Stimulated activated CD4-positive, alpha-beta T cell treated with anti-CD3 and anti-CD28 coated beads, Interleukin-15, amount 100 ng/mL, for 48 hours (primary cell): ENCODE results near the gene PEX26.
"Not testable (repeated sequence)": the region's sequence is repeated elsewhere in the genome, so short reads cannot be mapped to it uniquely, and the experiment has no call there.

Experiments
- DNase-seq, 2 donors: peaks; one replicate each; pipeline ENCODE4 v3.0.0-alpha.2; 2020; ENCODE audit warnings: low read depth in 2 of 2

Gene PEX26

DNA sequence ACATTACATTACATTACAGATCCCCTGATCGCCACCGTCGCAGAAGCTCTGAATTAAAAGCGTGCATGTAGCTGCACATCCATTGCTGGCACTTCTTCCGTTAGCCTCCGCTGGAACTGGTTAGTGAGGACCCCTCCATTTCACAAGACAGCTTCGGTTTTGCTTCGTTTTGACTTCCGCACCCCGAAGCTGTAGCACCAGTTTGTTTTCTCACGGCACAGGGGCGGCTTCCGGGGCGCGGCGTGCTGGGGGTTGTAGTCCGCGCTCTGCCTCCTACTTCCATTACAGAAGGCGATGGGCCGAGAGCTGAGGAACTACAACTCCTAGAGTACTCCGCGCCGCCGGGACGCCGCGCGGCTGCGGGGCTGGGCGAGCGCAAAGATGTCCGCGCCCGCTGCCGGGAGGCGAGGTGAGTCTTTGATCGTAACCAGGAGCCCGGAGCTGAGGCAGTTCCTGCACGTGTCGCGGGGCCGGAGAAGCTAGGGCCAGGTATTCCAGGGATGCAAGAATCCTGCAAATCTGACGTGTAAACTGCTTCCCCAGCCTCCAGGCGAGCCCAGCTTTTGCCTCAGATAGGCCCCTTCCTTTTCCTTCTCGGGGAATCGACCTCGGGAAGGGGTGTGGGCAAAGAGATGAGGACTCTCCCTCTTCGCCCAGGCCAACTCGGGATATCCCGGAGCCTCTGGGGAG is at the start of gene PEX26:
PEX26 (plus strand) TSS at position 352 of the 690 bp plus-strand sequence. CDS start 387 bp downstream, outside the sequence.
- peak; percentile 92 for DNase-seq

DNA sequence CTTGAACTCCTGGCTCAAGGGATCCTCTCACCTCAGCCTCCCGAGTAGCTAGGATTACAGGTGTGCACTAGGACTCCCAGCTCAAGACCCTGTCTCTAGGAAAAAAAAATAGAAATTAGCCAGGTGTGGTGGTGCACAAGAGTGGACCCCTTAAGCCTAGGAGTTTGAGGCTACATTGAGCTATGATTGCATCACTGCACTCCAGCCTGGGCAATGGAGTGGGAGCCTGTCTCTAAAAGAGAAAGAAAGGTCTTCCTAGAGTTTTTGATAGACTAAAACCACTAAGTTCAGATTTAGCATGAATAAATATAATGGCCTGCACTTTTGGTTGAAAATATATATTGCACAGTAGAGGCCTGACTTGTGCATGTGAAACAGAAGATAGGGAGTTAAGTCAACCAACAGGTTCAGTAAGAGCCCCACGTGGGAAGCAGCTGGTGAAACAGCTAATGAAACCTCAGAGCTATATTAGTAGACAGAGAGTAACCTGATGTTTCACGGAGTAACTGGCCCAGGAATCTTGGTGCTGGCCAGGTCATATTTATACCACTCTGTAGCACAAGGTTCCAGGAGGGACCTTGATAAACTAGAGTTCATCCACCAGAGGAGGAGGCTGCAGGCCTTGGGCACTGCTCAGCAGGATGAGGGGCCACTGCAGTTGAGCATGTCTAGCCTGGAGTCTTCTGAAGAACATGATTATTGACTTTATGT is 48.8 kb upstream of the PEX26 start:
- DNase-seq, result no peak

- no peak for DNase-seq
These were observed 48.0 kb upstream of the PEX26 start for GRCh38 chr22:18029686-18030267.

DNA sequence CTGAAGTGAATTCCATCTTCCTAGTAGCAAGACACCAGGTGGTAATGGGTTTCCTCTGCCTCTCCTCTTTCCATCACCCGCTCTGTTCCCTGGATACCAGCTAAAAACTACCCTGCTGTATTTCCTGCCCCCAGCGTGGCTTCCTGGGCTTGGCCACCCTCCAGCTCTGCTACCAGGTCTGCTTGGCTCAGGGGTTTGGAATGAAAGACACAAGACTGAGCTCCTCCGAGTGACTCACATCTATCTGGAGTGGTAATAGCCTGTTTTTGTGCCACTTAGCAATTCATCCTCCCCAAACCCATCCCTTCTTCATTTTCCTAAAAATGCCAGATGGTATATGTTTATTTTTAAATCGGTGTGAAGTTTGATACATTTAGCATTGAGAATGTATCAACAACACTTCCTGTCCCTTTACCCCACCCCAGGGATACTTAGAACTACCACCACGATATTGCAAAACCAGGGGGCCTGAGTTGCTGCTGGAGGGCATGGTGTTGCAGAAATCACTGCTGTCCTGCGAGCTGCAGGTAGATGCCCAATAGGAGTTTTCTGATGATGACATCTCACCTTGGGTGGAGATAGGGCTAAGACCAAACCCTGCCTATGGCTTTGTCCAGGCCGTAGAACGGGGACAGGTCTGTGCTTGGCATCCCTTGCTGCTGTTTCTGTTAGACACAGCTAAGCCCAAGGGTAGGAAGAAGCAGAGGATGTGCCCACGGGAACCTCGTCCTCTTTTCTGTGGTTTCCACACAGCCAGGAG is 45.9 kb upstream of the PEX26 start:
- DNase-seq, result no peak

- no peak for DNase-seq
These were observed 45.2 kb upstream of the PEX26 start for GRCh38 chr22:18032455-18033101.

GRCh38 chr22:18033204-18033998 is 44.4 kb upstream of the PEX26 start:
- DNase-seq, result no peak

DNA sequence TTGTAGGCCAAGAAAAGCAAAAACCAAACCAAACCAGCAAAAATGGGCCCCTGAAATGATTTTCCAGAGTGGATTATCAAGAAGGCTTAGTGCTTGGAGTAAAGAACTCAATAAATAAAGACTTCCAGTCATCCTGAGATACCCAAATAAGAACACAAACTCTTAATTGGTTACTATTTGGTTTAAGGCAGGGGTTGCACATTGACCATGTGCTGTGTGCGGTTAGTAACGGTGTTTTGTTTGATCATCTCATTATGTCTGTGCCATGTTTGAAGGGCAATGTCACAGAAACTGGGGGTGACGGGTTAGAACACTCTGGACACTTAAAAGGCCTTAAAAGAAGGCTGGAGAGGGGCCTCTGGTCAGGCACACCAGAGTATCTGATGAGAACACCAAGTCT is 43.7 kb upstream of the PEX26 start:
- no peak for DNase-seq

GRCh38 chr22:18035751-18036150 is 42.0 kb upstream of the PEX26 start:
- no peak for DNase-seq

- DNase-seq, result not testable (repeated sequence)
These were observed 36.9 kb upstream of the PEX26 start for GRCh38 chr22:18040898-18041297.

GRCh38 chr22:18042685-18043084 is 35.1 kb upstream of the PEX26 start:
- DNase-seq, result no peak

DNA sequence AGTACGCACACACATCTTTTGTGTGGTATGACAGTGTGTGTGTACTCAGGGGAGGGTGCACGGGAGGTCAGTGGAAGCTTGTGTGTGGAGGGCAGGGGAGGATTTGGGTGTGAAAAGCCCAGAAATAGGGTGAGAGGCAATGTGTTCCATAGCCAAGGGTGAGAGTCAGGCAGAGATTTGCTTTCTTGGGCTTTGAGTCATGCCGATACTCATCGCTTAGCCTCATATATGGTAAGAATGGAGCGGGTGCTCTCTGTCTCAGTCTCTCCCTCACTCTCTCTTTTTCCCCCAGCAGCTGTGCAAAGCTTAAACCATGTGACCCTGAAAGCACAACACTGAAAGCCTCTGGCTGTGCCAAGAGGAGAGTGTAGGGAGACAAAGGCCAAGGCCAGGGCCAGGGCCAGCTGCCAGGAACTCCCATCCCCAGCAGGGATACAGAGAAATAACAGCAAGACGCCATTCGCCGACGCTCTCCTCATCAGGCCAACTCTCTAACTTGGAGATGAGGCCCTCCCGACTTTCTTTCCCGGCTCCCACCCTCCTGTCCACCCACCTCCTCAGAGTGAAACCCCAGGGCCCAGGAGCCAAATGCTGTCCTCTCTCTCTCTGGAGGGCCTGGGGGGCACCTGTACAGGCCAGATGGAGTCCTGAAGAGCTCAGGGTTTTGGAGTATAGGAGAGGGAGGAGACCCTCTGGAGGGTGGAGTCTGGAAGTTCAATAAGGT is 33.1 kb upstream of the PEX26 start:
- no peak for DNase-seq

- DNase-seq, result no peak
These were observed 32.0 kb upstream of the PEX26 start for GRCh38 chr22:18045794-18046193.

DNA sequence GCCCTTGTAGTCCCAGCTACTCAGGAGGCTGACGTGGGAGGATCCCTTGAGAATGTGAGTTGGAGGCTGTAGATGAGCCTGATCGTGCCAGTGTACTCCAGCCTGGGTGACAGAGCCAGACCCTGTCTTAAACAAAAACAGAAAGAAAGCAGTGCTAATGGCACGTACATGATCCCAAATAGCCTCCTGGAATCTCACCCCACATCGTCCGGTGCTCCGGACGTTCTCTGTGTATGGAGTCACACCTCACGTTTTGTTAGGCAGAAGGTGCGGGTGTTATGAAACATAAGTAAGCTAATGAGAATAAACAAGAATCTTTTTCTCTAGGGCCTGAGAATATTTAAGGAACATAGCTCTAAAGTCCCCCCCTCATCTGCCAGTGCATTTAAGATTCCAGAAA is 29.7 kb upstream of the PEX26 start:
- no peak for DNase-seq

DNA sequence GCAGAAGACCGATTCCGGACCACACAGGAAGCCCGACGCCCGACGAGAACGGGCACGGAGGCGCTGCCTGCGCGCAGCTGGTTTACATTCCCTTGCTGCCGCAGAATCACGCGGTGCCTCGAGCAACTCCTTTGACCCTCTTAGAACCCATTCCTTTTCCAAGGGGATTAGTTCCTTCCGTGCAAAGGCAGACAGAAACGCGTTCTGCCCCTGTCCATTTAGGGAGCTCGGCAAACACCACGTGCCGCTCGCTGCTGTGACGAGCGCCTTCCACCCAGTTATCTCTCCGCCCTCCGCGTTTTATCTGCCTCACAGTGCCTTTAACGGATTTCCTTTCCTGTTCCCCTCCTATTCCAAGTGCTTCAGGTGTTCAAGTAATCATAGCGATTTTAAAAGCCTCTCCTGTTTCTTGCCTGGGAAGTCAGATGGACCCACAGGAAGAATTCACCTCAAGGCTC is 29.3 kb upstream of the PEX26 start:
- DNase-seq, result no peak

DNA sequence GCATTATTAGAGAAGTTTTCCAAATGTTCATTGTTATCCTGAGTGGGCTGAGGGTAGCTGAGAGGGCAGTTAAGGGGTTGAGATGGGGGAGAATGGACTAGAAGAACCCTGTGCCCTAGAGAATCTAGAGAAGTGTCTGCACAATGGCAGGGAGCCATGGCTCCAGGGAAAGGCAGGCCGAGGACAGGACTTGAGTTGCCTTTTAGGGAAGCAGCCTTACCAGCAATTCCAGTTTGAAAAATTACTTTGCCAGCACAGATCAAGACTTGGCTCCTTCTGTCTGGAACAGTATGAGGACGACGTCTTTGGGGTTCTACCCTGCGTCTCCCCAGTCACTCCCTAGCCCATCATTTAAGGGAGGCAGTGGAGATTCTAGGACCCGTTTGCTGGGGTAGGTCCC is 27.7 kb upstream of the PEX26 start:
- no peak for DNase-seq

DNA sequence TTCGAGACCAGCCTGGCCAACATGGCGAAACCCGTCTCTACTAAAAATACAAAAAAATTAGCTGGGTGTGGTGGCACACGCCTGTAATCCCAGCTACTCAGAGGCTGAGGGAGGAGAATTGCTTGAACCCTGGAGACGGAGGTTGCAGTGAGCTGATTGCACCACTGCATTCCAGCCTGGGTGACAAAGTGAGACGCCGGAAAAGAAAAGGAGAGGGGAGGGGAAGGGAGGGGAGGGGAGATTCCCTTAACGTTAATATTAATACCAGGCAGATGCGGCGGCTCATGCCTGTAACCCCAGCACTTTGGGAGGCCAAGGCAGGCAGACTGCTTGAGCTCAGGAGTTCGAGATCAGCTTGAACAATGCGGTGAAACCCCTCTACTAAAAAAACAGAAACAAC is 26.7 kb upstream of the PEX26 start:
- DNase-seq, result not testable (repeated sequence)

DNA sequence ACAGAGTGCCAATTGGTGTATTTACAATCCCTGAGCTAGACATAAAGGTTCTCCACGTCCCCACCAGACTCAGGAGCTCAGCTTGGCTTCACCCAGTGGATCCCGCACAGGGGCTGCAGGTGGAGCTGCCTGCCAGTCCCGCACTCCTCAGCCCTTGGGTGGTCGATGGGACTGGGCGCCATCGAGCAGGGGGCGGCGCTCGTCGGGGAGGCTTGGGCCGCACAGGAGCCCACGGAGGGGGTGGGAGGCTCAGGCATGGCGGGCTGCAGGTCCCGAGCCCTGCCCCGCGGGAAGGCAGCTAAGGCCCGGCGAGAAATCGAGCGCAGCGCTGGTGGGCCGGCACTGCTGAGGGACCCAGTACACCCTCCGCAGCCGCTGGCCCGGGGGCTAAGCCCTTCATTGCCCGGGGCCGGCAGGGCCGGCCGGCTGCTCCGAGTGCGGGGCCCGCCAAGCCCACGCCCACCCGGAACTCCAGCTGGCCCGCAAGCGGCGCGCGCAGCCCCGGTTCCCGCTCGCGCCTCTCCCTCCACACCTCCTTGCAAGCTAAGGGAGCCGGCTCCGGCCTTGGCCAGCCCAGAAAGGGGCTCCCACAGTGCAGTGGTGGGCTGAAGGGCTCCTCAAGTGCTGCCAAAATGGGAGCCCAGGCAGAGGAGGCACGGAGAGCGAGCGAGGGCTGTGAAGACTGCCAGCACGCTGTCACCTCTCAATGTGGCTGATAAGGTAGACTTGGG is 24.4 kb upstream of the PEX26 start:
- DNase-seq, result not testable (repeated sequence)

GRCh38 chr22:18055619-18056160 is 22.1 kb upstream of the PEX26 start:
- DNase-seq, result no peak

DNA sequence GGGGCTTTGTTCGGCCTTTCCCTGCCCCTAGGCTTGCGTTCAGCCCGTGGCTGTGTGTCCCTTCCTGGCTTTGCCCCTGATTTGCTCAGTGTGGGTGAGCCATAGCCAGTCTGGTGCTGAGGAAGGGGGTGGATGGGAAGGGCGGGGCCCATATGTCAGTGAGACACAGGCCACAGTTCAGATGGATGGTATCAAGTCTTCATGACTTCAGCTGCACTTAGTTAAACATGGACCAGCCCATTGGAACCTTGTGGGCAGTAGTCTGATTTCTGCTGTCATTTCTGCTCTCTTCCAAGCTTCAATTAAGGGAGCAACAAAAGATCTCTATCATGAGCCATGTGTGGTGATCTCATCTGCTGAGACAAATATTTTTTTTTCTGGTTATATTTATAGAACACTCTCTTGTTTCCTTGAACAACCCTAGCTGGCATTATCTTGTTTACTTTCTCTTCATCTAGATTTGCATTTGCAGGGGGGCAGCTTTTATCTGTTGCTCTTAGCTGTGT is 21.6 kb upstream of the PEX26 start:
- no peak for DNase-seq
